ENCODE data around the gene TRMU. TPM values are rescaled to one million over a fixed set of nuclear protein-coding genes. Genes with fewer than 3 reads are reported as not detected.

The TRMU gene
- total RNA-seq, 2 experiments from 2014 or later = 87.2 to 98.1 TPM

GRCh38 chr22:46358766-46359165, 23.3 kb downstream of the TRMU start:
- H3K36me3 Mint-ChIP-seq (ENCODE audit: low read depth) = peaks cover 35% of the 10 kb centered on the region
- H3K4me3 Mint-ChIP-seq = no peak overlapping the region
- CTCF ChIA-PET = interaction anchor here (0.9 kb wide), 1 partner anchor 9 kb away, joined by 4 read pairs; no protein-coding TSS in a partner anchor
- intact Hi-C loops (cut with micrococcal nuclease) = no loop called here
- ATAC-seq (no peak), DNase-seq (no peak)
- H3K27ac Mint-ChIP-seq = no peak overlapping the region
- POLR2A ChIA-PET = no interaction called here
- H3K4me1 Mint-ChIP-seq (ENCODE audit: low read depth) = no peaks in the 10 kb centered on the region
- H3K27me3 Mint-ChIP-seq = no peaks in the 10 kb centered on the region
- TF ChIP-seq CTCF (IDR thresholded peaks at IDR 0.05) = no peak
- peaks cover 5% of the 10 kb centered on the region for H3K9me3 Mint-ChIP-seq

DNA sequence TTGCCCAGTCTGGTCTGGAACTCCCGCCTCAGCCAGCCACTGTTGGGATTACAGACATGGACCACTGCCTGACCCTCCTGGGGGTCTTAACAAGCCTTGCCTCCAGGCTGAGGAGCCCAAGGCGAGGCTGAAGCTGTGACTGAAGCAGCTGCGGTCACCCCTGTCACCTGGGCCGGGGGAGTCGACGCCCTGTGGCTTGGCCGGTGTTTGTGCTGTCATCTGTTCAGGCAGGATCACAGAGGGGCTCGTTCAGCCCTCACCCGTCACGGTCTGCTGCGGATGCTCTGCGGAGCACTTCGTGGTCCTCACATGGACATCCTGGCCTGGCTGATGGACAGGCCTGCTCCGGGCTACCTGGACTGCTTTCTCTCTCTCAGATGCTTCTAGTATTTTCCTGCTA, 23.8 kb downstream of the TRMU start:
- intact Hi-C loops (cut with micrococcal nuclease) = no loop called here
- H3K27ac Mint-ChIP-seq = no peak overlapping the region
- H3K4me3 Mint-ChIP-seq = no peak overlapping the region
- no peak for TF ChIP-seq CTCF (IDR thresholded peaks at IDR 0.05)
- H3K36me3 Mint-ChIP-seq (ENCODE audit: low read depth) = peaks cover 30% of the 10 kb centered on the region
- H3K4me1 Mint-ChIP-seq (ENCODE audit: low read depth) = no peaks in the 10 kb centered on the region
- H3K9me3 Mint-ChIP-seq = peaks cover 5% of the 10 kb centered on the region
- DNase-seq (no peak), ATAC-seq (no peak)
- no peaks in the 10 kb centered on the region for H3K27me3 Mint-ChIP-seq
- ChIA-PET POLR2A (no interaction called here), CTCF (interaction anchor here (0.9 kb wide), 1 partner anchor 8 kb away, joined by 4 read pairs; no protein-coding TSS in a partner anchor)

GRCh38 chr22:46360097-46360496, 24.6 kb downstream of the TRMU start:
- no peaks in the 10 kb centered on the region for H3K4me1 Mint-ChIP-seq (ENCODE audit: low read depth)
- intact Hi-C loops (cut with micrococcal nuclease) = no loop called here
- TF ChIP-seq CTCF (IDR thresholded peaks at IDR 0.05) = no peak
- no peak overlapping the region for H3K27ac Mint-ChIP-seq
- ChIA-PET POLR2A (no interaction called here), CTCF (no interaction called here)
- ATAC-seq = no peak
- no peak overlapping the region for H3K4me3 Mint-ChIP-seq
- no peaks in the 10 kb centered on the region for H3K27me3 Mint-ChIP-seq
- peaks cover 5% of the 10 kb centered on the region for H3K9me3 Mint-ChIP-seq
- DNase-seq = no peak
- peaks cover 28% of the 10 kb centered on the region for H3K36me3 Mint-ChIP-seq (ENCODE audit: low read depth)

DNA sequence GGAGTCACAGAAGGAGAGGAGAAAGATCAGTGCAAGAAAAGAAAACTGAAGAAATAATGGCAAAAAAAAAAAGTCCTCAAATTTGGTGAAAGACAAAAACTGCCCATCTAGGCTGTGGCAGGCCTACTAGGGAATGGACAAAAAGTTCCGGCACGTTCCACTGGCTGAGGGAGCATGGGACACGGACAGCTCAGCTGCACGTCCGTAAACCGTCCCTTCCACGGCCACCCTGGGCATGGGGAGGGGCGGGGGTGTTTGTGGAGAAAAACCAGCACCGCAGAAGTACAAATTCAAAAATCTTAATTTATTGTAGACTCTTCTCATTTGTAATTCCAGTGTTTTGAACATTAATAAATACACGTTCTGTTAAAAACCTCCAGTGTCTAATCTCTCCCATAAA, 25.4 kb downstream of the TRMU start:
- no peaks in the 10 kb centered on the region for H3K27me3 Mint-ChIP-seq
- H3K4me3 Mint-ChIP-seq = no peak overlapping the region
- DNase-seq (no peak), ATAC-seq (no peak)
- POLR2A ChIA-PET = interaction anchor here (0.6 kb wide), 1 partner anchor 139 kb away, joined by 3 read pairs; no protein-coding TSS in a partner anchor
- CTCF ChIA-PET = no interaction called here
- peaks cover 24% of the 10 kb centered on the region for H3K36me3 Mint-ChIP-seq (ENCODE audit: low read depth)
- no peak overlapping the region for H3K27ac Mint-ChIP-seq
- intact Hi-C loops (cut with micrococcal nuclease) = no loop called here
- no peaks in the 10 kb centered on the region for H3K4me1 Mint-ChIP-seq (ENCODE audit: low read depth)
- H3K9me3 Mint-ChIP-seq = peaks cover 5% of the 10 kb centered on the region
- TF ChIP-seq CTCF (IDR thresholded peaks at IDR 0.05) = no peak

GRCh38 chr22:46361826-46362202, 26.3 kb downstream of the TRMU start:
- Mint-ChIP-seq H3K27ac (no peak overlapping the region), H3K4me3 (no peak overlapping the region), H3K9me3 (peaks cover 5% of the 10 kb centered on the region), H3K4me1 (ENCODE audit: low read depth) (no peaks in the 10 kb centered on the region), H3K36me3 (ENCODE audit: low read depth) (peaks cover 24% of the 10 kb centered on the region), H3K27me3 (no peaks in the 10 kb centered on the region)
- POLR2A ChIA-PET = no interaction called here
- no peak for TF ChIP-seq CTCF (IDR thresholded peaks at IDR 0.05)
- DNase-seq (no peak), ATAC-seq (no peak)
- intact Hi-C loops (cut with micrococcal nuclease) = no loop called here
- CTCF ChIA-PET = no interaction called here
